GM06990 (cell line): Measurements from ENCODE around the gene NCAPD2.
"Not testable (repeated sequence)": the region's sequence is repeated elsewhere in the genome, so short reads cannot be mapped to it uniquely, and the experiment has no call there.

ENCODE experiments used
- DNase-seq: peaks from one replicate; pipeline ENCODE4 v3.0.0-alpha.2; 2011; ENCODE audit not compliant: insufficient read length; ENCODE audit errors: extremely low read depth
- H3K27me3 ChIP-seq: replicated peaks from 2 replicates; pipeline ENCODE4 v1.6.0; 2011; ENCODE audit warnings: low read length; ENCODE audit not compliant: control insufficient read depth, insufficient read depth
- H3K36me3 ChIP-seq: 2 replicates; pipeline ENCODE4 v1.5.1; 2011; ENCODE audit warnings: low read length; ENCODE audit not compliant: control insufficient read depth, insufficient read depth
- H3K4me3 ChIP-seq: replicated peaks from 2 replicates; pipeline ENCODE4 v1.5.1; 2011; ENCODE audit warnings: low read depth, mild to moderate bottlenecking, control low read depth, low read length
- TF ChIP-seq, protein P1 (sequence below): IDR thresholded peaks from 2 replicates; pipeline ENCODE4 v1.5.1; 2011; ENCODE audit warnings: low read length, control low read depth, mild to moderate bottlenecking, inconsistent platforms; ENCODE audit not compliant: insufficient read depth, poor library complexity, severe bottlenecking

The NCAPD2 gene

DNA sequence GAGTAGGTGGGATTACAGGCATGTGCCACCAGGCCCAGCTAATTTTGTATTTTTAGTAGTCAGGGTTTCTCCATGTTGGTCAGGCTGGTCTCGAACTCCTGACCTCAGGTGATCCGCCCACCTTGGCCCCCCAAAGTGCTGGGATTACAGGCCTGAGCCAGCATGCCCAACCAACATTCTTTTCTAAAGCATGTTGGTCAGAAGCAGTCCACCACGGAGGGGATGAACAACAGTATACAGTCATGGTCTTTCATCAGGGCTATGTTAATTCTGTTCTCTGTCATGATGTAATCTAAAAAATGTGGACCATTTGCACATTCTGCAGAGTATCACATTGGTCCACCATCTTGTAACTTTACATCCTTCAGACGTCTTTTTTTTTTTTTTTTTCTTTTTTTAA, 4.5 kb upstream of the NCAPD2 start:
- Histone ChIP-seq H3K4me3 (no peak overlapping the region), H3K36me3 (peaks cover 2% of the 10 kb centered on the region), H3K27me3 (no peaks in the 10 kb centered on the region)
- TF ChIP-seq, protein P1, sequence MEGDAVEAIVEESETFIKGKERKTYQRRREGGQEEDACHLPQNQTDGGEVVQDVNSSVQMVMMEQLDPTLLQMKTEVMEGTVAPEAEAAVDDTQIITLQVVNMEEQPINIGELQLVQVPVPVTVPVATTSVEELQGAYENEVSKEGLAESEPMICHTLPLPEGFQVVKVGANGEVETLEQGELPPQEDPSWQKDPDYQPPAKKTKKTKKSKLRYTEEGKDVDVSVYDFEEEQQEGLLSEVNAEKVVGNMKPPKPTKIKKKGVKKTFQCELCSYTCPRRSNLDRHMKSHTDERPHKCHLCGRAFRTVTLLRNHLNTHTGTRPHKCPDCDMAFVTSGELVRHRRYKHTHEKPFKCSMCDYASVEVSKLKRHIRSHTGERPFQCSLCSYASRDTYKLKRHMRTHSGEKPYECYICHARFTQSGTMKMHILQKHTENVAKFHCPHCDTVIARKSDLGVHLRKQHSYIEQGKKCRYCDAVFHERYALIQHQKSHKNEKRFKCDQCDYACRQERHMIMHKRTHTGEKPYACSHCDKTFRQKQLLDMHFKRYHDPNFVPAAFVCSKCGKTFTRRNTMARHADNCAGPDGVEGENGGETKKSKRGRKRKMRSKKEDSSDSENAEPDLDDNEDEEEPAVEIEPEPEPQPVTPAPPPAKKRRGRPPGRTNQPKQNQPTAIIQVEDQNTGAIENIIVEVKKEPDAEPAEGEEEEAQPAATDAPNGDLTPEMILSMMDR: no peak
- DNase-seq: no peak

DNA sequence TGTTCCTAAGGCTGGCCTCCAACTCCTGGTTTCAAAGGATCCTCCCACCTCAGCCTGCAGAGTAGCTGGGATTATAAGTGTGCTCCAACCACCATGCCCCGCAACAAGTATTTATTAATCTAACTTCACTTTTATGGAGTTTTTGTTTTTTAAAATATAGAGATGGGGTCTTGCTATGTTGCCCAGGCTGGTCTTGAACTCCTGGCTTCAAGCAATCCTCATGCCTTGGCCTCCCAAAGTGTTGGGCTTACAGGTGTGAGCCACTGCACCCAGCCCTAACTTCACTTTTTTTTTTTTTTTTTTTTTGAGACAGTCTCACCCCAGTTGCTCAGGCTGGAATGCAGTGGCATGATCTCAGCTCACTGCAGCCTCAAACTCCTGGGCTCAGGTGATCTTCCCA, 3.2 kb upstream of the NCAPD2 start:
- DNase-seq, H3K4me3 ChIP-seq, H3K27me3 ChIP-seq, H3K36me3 ChIP-seq: not testable (repeated sequence)

DNA sequence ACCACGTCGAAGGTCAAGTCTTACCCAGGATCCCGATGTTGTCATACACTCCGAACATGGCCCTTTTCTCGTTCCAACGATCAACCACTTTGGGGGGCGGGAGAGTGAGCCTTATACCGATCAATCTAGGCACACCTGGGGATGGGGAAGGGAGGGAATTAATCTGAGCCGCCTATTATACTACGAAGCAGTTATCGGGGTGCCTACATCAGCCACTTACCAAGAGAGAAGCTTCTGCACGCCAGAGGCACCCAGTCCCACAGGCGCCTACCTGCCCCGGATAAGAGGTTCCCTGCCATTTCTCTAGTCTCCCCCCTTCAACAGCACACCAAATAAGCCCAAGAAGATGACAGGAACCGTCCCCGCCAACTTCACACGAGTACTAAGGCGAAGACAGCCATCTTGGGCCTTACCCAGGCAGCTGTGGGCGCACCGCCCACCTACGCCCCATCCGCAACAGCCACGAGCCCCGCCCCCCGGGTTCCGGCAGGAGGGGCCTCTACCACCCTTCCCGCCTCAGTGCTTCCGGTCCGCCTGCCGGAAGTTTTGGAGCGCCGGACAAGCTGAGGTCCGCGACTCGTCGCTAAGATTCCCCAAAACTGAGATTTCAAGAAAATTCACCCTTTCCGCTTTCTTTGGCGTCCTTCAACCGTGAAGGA, 935 bp upstream of the NCAPD2 start, which contains the start of gene MRPL51:
MRPL51 (minus strand) TSS at position 425 of the 659 bp plus-strand sequence; CDS start at position 299, 126 bp downstream.
- Histone ChIP-seq H3K4me3 (peak within 1 kb of the TSS; percentile 92), H3K27me3 (no peaks in the 10 kb centered on the region), H3K36me3 (peaks cover 4% of the 10 kb centered on the region)
- DNase-seq: peak; percentile 96
- TF ChIP-seq, protein P1: no peak

DNA sequence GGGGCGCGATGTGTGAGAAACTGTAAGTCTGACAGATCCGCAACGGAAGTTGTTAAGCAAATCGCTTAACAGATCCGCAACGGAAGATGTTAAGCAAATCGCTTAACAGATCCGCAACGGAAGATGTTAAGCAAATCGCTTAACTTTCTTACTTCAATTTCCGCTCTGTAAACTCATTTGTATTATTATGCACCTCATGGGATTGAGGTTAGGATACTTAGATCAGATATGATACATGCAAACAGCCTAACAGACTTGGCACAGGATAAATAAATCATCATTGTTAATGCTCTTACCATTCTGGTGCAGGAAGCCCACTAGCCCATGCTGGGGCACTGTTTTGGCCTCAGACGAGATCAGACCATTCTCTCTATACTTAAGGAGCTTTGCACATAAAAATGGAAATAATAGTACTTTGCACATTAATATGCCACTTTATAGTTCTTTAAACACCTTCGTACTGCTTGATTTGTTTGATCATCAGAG, 399 bp downstream of the NCAPD2 start:
- DNase-seq: no peak
- TF ChIP-seq, protein P1: no peak
- Histone ChIP-seq H3K36me3 (peaks cover 6% of the 10 kb centered on the region), H3K27me3 (no peaks in the 10 kb centered on the region), H3K4me3 (peak overlapping the region; percentile 92)

DNA sequence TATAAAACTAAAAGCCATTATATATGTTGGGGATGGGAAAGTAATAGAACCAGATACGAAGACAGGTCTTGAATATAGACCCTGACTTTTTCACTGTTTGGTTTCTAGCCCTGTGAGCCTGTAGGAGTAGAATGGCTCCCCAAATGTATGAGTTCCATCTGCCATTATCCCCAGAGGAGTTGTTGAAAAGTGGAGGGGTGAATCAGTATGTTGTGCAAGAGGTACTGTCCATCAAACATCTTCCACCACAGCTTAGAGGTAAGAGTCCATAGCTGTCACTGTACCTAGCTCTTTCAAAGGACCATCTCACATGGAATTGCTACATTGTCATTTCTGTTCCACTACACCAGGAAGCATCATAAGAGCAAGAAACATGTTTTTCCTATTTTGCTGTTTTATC, 1.1 kb downstream of the NCAPD2 start:
- no peaks in the 10 kb centered on the region for H3K27me3 ChIP-seq
- peaks cover 8% of the 10 kb centered on the region for H3K36me3 ChIP-seq
- TF ChIP-seq, protein P1: no peak
- peak overlapping the region; percentile 92 for H3K4me3 ChIP-seq
- no peak for DNase-seq

DNA sequence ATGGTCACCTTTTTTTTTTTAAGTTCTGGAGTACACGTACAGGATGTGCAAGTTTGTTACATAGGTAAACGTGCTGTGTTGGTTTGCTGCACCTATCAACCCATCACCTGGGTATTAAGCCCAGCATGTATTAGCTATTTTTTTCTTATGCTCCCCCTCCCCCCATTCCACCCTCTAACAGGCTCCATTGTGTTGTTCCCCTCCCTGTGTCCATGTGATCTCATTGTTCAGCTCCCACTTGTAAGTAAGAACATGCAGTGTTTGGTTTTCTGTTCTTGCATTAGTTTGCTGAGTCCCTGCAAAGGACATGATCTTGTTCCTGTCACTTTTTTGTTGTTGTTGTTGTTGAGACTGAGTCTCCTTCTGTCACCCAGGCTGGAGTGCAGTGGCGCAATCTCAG, 3.4 kb downstream of the NCAPD2 start:
- not testable (repeated sequence) for H3K36me3 ChIP-seq, DNase-seq, H3K4me3 ChIP-seq, H3K27me3 ChIP-seq

DNA sequence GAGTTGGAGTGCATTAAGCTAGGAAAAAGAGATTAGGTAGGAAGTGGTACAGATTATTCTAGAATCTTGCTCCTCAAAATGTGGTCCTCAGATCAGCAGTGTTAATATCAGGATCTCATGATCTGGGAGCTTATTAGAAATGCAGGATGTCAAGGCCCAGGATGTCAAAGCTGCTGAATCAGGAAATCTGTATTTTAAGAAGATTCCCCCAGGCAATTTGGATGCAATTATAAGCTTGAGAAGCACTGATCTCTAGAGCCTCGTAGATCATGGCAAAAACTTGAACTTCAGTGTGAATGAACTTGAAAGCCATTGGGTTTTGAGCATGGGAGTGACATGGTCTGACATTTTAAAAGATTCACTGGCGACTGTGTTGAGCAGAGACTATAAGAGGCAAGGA, 6.6 kb downstream of the NCAPD2 start:
- Histone ChIP-seq H3K36me3 (peaks cover 8% of the 10 kb centered on the region), H3K27me3 (no peaks in the 10 kb centered on the region), H3K4me3 (no peak overlapping the region)
- TF ChIP-seq, protein P1: no peak
- no peak for DNase-seq
